Adrenal gland (tissue), 12 donors: ENCODE data around the gene MIER2. TPM values are rescaled to one million over a fixed set of nuclear protein-coding genes. Genes with fewer than 3 reads are reported as not detected.
"Not testable (repeated sequence)": the region's sequence is repeated elsewhere in the genome, so short reads cannot be mapped to it uniquely, and the experiment has no call there.

Experiments
- DNase-seq, 7 donors: peaks; one replicate each; pipeline ENCODE4 v3.0.0-alpha.2; 2019 to 2020
- H3K27ac ChIP-seq, 5 donors: fragments of 200-600 bp; sonication (generic) in 4 of 5; 1 replicate in 3 of 5; 2 replicates in 2 of 5; pipeline versions ENCODE4 v1.5.1 to v1.8.0; 2016 to 2020; ENCODE audit warnings: mild to moderate bottlenecking in 1 of 5
- H3K27me3 ChIP-seq: fragments of 200-600 bp; 2 replicates; pipeline ENCODE4 v1.8.0; 2021
- H3K36me3 ChIP-seq, 2 donors: fragments of 200-600 bp; replicated peaks in 1 of 2; 1 replicate in 1 of 2; 2 replicates in 1 of 2; pipeline versions ENCODE4 v1.5.1 to v1.8.0; 2018 to 2022
- H3K4me1 ChIP-seq, 2 donors: fragments of 200-600 bp; replicated peaks in 1 of 2; 1 replicate in 1 of 2; 2 replicates in 1 of 2; pipeline versions ENCODE4 v1.5.1 to v1.8.0; 2018 to 2021
- H3K4me3 ChIP-seq, 4 donors: fragments of 200-600 bp; sonication (generic) in 3 of 4; one replicate each; pipeline ENCODE4 v1.5.1; 2016 to 2018
- H3K9me3 ChIP-seq, 3 donors: fragments of 200-600 bp; sonication (generic) in 1 of 3; replicated peaks in 1 of 3; 1 replicate in 2 of 3; 2 replicates in 1 of 3; pipeline versions ENCODE4 v1.5.1 to v1.8.0; 2016 to 2021
- CTCF ChIP-seq, 6 experiments: fragments of 450-650 bp in 4 of 6; fragments of 200-600 bp in 2 of 6; sonication (generic) in 1 of 6; IDR thresholded peaks; 1 replicate in 5 of 6; 2 replicates in 1 of 6; pipeline versions ENCODE4 v1.5.1 to v1.8.0; 2016 to 2021; ENCODE audit warnings: antibody characterized with exemption in 6 of 6, mild to moderate bottlenecking in 2 of 6, moderate library complexity in 1 of 6
- POLR2A ChIP-seq, 2 donors: fragments of 450-650 bp; IDR thresholded peaks; one replicate each; pipeline ENCODE4 v1.6.1; 2017; ENCODE audit warnings: antibody characterized with exemption in 2 of 2, mild to moderate bottlenecking in 2 of 2, moderate library complexity in 1 of 2
- WGBS, 4 donors: extraction: QIAGEN DNeasy Blood & Tissue Kit in 2 of 4; methylation state at CpG; one replicate each; pipeline versions ENCODE4 v1.1.5 to v1.1.7; 2013 to 2017; 5-methylcytosine and 5-hydroxymethylcytosine counted together
- intact Hi-C, 2 donors: fragments of 100-400 bp; cut with DNase I; formaldehyde crosslinking; loops; one replicate each; pipeline versions ENCODE4 v1.14.1 to v1.15.0; 2022 to 2023
- polyA plus RNA-seq, 3 donors: library from polyadenylated mRNA; stranded (reverse); fragments of 200-250 nt in 2 of 3; fragments of 350-450 nt in 1 of 3; fragmentation: Illumina TruSeq in 1 of 3; extraction: RNeasy Lipid Tissue Mini Kit (QIAGEN cat#74804) in 1 of 3; gene quantifications; one replicate each; pipeline ENCODE4 v1.2.3, GENCODE V29; 2013 to 2014
- total RNA-seq, 9 donors: library from RNA; depleted of rRNA in 4 of 9; stranded (reverse); fragments of >200 nt in 4 of 9; fragments of 120-200 nt in 1 of 9; fragmentation: NEBNext Ultra II Directional in 1 of 9; extraction: Animal tissue kit (Norgen Biotek cat#: 25700) in 1 of 9; gene quantifications; one replicate each; pipeline versions ENCODE4 v1.1.0 to v1.2.4, GENCODE V29; 2013 to 2023
- donor health status: healthy with polysubstance abuse.
- donor health status: Bipolar disorder and iron deficiency.
- donor health status: DM: yes; HTN: yes; CAD: no.
- donor health status: DM: no; HTN: no; CAD: no.
- donor health status: DM: no; HTN: no; CAD: no.
- donor health status: DM: yes; HTN: yes; CAD: no.

Gene MIER2
- total and polyA plus RNA-seq, 12 donors, result 10.8 to 33.9 (median 18.2) TPM

GRCh38 chr19:275000-275399 lies 69.6 kb downstream of the MIER2 start:
- no peak overlapping the region for H3K4me3 ChIP-seq
- WGBS, 4 donors, result 83 to 95% (median 88%) methylated on average over 9 of the region's 9 CpGs
- peak in 1 of 7 donors; percentile 27 for DNase-seq
- no peaks in the 10 kb centered on the region for H3K9me3 ChIP-seq
- no peaks in the 10 kb centered on the region for H3K4me1 ChIP-seq
- intact Hi-C loops, result no loop called here
- TF ChIP-seq POLR2A (IDR thresholded peaks at IDR 0.05) (no peak), CTCF (IDR thresholded peaks at IDR 0.05) (no peak)
- H3K27me3 ChIP-seq, result peaks cover 5% of the 10 kb centered on the region
- H3K27ac ChIP-seq, result no peak overlapping the region
- no peaks in the 10 kb centered on the region for H3K36me3 ChIP-seq

- 75 to 85% (median 81%) methylated on average over 6 of the region's 6 CpGs for whole genome bisulfite sequencing, 4 donors
- peak in 1 of 7 donors; percentile 15 for DNase-seq
- Histone ChIP-seq H3K9me3 (no peaks in the 10 kb centered on the region), H3K4me1 (no peaks in the 10 kb centered on the region), H3K36me3 (no peaks in the 10 kb centered on the region), H3K27ac (no peak overlapping the region), H3K27me3 (peaks cover 5% of the 10 kb centered on the region), H3K4me3 (no peak overlapping the region)
- TF ChIP-seq POLR2A (IDR thresholded peaks at IDR 0.05) (no peak), CTCF (IDR thresholded peaks at IDR 0.05) (no peak)
- intact Hi-C loops, result no loop called here
These were observed 71.2 kb downstream of the MIER2 start for GRCh38 chr19:273393-273792.

- TF ChIP-seq CTCF (IDR thresholded peaks at IDR 0.05), result no peak
- no peak for TF ChIP-seq POLR2A (IDR thresholded peaks at IDR 0.05)
- H3K27ac ChIP-seq, result no peak overlapping the region
- peaks cover 1% of the 10 kb centered on the region for H3K27me3 ChIP-seq
- 55 to 65% (median 58%) methylated on average over 6 of the region's 6 CpGs for WGBS, 4 donors
- DNase-seq, result no peak
- H3K4me1 ChIP-seq, result no peaks in the 10 kb centered on the region
- intact Hi-C loops, result no loop called here
- H3K4me3 ChIP-seq, result no peak overlapping the region
- H3K9me3 ChIP-seq, result no peaks in the 10 kb centered on the region
- H3K36me3 ChIP-seq, result no peaks in the 10 kb centered on the region
These were observed 72.7 kb downstream of the MIER2 start for GRCh38 chr19:271856-272255.

GRCh38 chr19:270766-271318 lies 73.8 kb downstream of the MIER2 start:
- H3K27me3 ChIP-seq, H3K4me1 ChIP-seq, H3K27ac ChIP-seq, H3K4me3 ChIP-seq, intact Hi-C loops, H3K9me3 ChIP-seq, H3K36me3 ChIP-seq, DNase-seq: not testable (repeated sequence)
- 65 to 95% (median 75%) methylated on average over 5 to 10 of the region's 12 CpGs for WGBS, 4 donors

GRCh38 chr19:269241-269640 lies 75.4 kb downstream of the MIER2 start:
- Histone ChIP-seq H3K9me3 (no peaks in the 10 kb centered on the region), H3K27ac (no peak overlapping the region), H3K4me3 (no peak overlapping the region), H3K4me1 (no peaks in the 10 kb centered on the region), H3K27me3 (peaks cover 2% of the 10 kb centered on the region), H3K36me3 (no peaks in the 10 kb centered on the region)
- no peak for DNase-seq
- TF ChIP-seq POLR2A (IDR thresholded peaks at IDR 0.05) (no peak), CTCF (IDR thresholded peaks at IDR 0.05) (no peak)
- intact Hi-C loops, result no loop called here
